ENCODE measurements around the gene MAB21L4. TPM values are rescaled to one million over a fixed set of nuclear protein-coding genes. Genes with fewer than 3 reads are reported as not detected.
A peak's percentile ranks its signal among the peaks of the same experiment; 100 is the strongest.

MAB21L4 gene
- total RNA-seq (not detected), polyA plus RNA-seq (10 to 100 TPM in 1 of 3 donors, 1 to 10 TPM in 2; 1.2 to 17.6 (median 1.7) TPM)

DNA sequence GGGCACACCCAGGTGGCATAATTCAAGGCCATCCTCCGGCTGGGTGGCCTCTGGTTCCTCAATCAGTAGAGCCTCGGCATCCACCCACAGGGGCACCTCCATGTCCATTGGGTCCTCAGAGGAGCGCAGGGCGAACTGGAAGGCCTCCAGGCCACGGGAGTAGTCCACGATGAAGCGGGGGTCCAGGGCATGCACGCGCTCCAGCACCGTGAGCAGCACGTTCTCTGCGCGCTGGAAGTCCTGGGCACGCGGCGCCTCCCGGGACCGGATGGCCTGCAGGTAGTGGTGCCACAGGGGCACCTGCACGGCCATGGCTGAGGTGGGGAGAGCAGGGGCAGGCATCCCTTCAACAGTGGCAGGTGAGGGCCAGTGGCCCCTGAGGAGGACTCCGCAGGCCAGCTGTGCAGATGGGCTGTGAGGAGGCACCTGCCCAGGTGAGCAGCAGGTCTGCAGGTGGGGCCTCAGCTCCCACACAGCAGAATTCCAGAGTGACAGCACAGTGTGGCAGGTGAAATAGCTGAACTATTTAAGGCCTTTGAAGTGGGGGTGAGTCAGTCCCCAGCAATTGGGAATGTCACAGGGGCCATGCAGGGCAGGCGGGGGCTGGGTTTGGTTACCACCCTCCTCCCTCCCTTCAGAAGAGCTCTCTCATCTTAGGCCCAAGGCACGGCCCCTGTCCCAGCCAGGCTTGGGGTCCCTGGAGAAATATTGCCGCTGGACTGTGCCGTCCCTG lies at the start of gene MAB21L4:
TSS of gene MAB21L4 (minus strand) at position 501 of the 733 bp plus-strand sequence. CDS start at position 342, 159 bp downstream.
- Histone ChIP-seq H3K4me3 (no peak within 1 kb of the TSS), H3K27ac (no peak within 1 kb of the TSS), H3K4me1 (no peaks in the 10 kb centered on the region), H3K27me3 (no peaks in the 10 kb centered on the region), H3K36me3 (no peaks in the 10 kb centered on the region), H3K9me3 (no peaks in the 10 kb centered on the region)
- DNase-seq, result no peak
- intact Hi-C loops (cut with DNase I), result no loop called here
- 73 to 87% methylated on average over 24 of the region's 24 CpGs for WGBS, 2 donors
- no peak for TF ChIP-seq POLR2A (IDR thresholded peaks at IDR 0.05)
- TF ChIP-seq, protein P1, sequence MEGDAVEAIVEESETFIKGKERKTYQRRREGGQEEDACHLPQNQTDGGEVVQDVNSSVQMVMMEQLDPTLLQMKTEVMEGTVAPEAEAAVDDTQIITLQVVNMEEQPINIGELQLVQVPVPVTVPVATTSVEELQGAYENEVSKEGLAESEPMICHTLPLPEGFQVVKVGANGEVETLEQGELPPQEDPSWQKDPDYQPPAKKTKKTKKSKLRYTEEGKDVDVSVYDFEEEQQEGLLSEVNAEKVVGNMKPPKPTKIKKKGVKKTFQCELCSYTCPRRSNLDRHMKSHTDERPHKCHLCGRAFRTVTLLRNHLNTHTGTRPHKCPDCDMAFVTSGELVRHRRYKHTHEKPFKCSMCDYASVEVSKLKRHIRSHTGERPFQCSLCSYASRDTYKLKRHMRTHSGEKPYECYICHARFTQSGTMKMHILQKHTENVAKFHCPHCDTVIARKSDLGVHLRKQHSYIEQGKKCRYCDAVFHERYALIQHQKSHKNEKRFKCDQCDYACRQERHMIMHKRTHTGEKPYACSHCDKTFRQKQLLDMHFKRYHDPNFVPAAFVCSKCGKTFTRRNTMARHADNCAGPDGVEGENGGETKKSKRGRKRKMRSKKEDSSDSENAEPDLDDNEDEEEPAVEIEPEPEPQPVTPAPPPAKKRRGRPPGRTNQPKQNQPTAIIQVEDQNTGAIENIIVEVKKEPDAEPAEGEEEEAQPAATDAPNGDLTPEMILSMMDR (IDR thresholded peaks at IDR 0.05), result no peak
- no peak for TF ChIP-seq POLR2AphosphoS5 (IDR thresholded peaks at IDR 0.05)
- TF ChIP-seq EP300 (IDR thresholded peaks at IDR 0.05), result no peak

DNA sequence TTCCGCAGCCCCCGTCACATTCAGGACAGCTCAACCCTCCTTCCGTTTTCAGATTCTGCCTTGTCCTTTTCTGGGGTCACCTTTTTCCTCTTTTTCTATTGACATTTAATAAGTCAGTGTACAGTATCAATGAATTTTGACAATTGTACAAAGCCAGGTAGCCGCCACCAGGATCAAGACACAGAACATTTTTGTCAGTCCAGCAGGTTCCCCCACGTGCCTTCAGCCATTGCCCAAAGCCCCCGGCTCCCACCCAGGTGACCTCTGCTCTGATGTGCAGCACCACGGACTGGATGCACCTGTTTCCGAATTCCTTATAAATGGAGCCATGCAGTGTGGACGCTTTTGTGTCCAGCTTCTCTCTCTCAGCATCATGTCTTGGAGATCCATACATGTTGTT lies 40.1 kb upstream of the MAB21L4 start:
- Histone ChIP-seq H3K27ac (no peak overlapping the region), H3K4me1 (no peaks in the 10 kb centered on the region), H3K4me3 (no peak overlapping the region), H3K9me3 (peaks cover 0 to 14% (median 0%) of the 10 kb centered on the region in 4 donors), H3K27me3 (peaks cover 0 to 7% (median 0%) of the 10 kb centered on the region in 3 donors), H3K36me3 (no peaks in the 10 kb centered on the region)
- 83 to 87% methylated on average over 9 of the region's 9 CpGs for WGBS, 2 donors
- intact Hi-C loops (cut with DNase I), result no loop called here
- TF ChIP-seq, protein P1 (IDR thresholded peaks at IDR 0.05), result no peak
- TF ChIP-seq POLR2A (IDR thresholded peaks at IDR 0.05), result no peak
- no peak for TF ChIP-seq EP300 (IDR thresholded peaks at IDR 0.05)
- TF ChIP-seq POLR2AphosphoS5 (IDR thresholded peaks at IDR 0.05), result no peak
- peak; percentile 21 for DNase-seq

GRCh38 chr2:240935103-240935876 lies 39.3 kb upstream of the MAB21L4 start:
- H3K4me3 ChIP-seq, result no peak overlapping the region
- 82 to 89% methylated on average over 25 of the region's 25 CpGs for WGBS, 2 donors
- peaks cover 0 to 9% (median 0%) of the 10 kb centered on the region in 3 donors for H3K27me3 ChIP-seq
- no peak overlapping the region for H3K27ac ChIP-seq
- H3K9me3 ChIP-seq, result peaks cover 0 to 14% (median 0%) of the 10 kb centered on the region in 4 donors
- intact Hi-C loops (cut with DNase I), result no loop called here
- peak; percentile 40 for DNase-seq
- H3K36me3 ChIP-seq, result no peaks in the 10 kb centered on the region
- H3K4me1 ChIP-seq, result no peaks in the 10 kb centered on the region
- TF ChIP-seq, protein P1 (IDR thresholded peaks at IDR 0.05), result no peak
- TF ChIP-seq EP300 (IDR thresholded peaks at IDR 0.05), result no peak

DNA sequence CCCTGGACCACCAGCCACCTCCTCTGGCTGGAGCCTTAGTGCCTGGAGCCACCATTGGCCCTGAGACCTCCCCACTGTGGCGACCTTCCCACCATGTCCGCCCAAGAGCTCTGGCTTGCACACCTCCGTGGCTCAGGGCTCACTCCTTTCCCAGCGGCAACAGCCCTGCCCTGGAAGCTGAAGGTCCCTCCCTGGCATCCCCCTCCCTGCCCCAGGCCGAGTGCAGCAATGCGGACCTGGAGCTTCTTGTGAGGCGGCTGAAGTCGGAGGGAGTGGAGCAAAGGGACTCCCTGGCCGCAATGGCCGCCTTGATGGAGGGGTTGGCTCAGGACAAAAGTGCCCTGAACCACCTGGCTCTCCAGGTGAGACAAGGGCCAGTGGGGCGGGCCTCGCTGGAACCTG lies 38.7 kb upstream of the MAB21L4 start:
- WGBS, 2 donors, result 87 to 91% methylated on average over 12 of the region's 12 CpGs
- no peak overlapping the region for H3K4me3 ChIP-seq
- no peak overlapping the region for H3K27ac ChIP-seq
- H3K36me3 ChIP-seq, result no peaks in the 10 kb centered on the region
- intact Hi-C loops (cut with DNase I), result no loop called here
- peaks cover 0 to 14% (median 0%) of the 10 kb centered on the region in 4 donors for H3K9me3 ChIP-seq
- DNase-seq, result peak; percentile 40
- H3K4me1 ChIP-seq, result no peaks in the 10 kb centered on the region
- TF ChIP-seq POLR2A (IDR thresholded peaks at IDR 0.05) (no peak), POLR2AphosphoS5 (IDR thresholded peaks at IDR 0.05) (no peak), EP300 (IDR thresholded peaks at IDR 0.05) (no peak)
- TF ChIP-seq, protein P1 (IDR thresholded peaks at IDR 0.05), result no peak
- peaks cover 0 to 9% (median 0%) of the 10 kb centered on the region in 3 donors for H3K27me3 ChIP-seq

Data from sigmoid colon (tissue), 7 donors.